Bone marrow (tissue), 2 donors: ENCODE measurements around the gene DNAH8.
"Not testable (repeated sequence)": the region's sequence is repeated elsewhere in the genome, so short reads cannot be mapped to it uniquely, and the experiment has no call there.

Source experiments
- DNase-seq, 2 donors: peaks; one replicate each; lab custom pipeline; 2025; lab: John Stamatoyannopoulos, UW

Gene DNAH8

GRCh38 chr6:38715016-38715689, at the start of gene DNAH8:
Gene DNAH8, plus strand, starts transcription at chr6:38715311. Its CDS starts 7,499 bp downstream, at chr6:38722810.
- DNase-seq = no peak

- DNase-seq = peak in 1 of 2 donors; percentile 48
Measured at GRCh38 chr6:38671885-38672467, 43.1 kb upstream of the DNAH8 start.

GRCh38 chr6:38673397-38674165, 41.5 kb upstream of the DNAH8 start:
- DNase-seq = peak in 1 of 2 donors; percentile 55

- DNase-seq = no peak
Measured at GRCh38 chr6:38676236-38676973, 38.7 kb upstream of the DNAH8 start.

- DNase-seq = no peak
Measured at GRCh38 chr6:38676974-38677544, 38.1 kb upstream of the DNAH8 start.

- DNase-seq = no peak
Measured at GRCh38 chr6:38678178-38678760, 36.8 kb upstream of the DNAH8 start.

GRCh38 chr6:38679668-38680067, 35.4 kb upstream of the DNAH8 start:
- DNase-seq = no peak

- DNase-seq = no peak
Measured at GRCh38 chr6:38681850-38682249, 33.3 kb upstream of the DNAH8 start.

- DNase-seq = no peak
Measured at GRCh38 chr6:38684237-38684636, 30.9 kb upstream of the DNAH8 start.

GRCh38 chr6:38684904-38685303, 30.2 kb upstream of the DNAH8 start:
- DNase-seq = no peak

- no peak for DNase-seq
Measured at GRCh38 chr6:38686270-38687042, 28.7 kb upstream of the DNAH8 start.

GRCh38 chr6:38687043-38687353, 28.1 kb upstream of the DNAH8 start:
- no peak for DNase-seq

GRCh38 chr6:38687549-38687948, 27.6 kb upstream of the DNAH8 start:
- DNase-seq = no peak

- DNase-seq = no peak
Measured at GRCh38 chr6:38688579-38689087, 26.5 kb upstream of the DNAH8 start.

- no peak for DNase-seq
Measured at GRCh38 chr6:38695227-38695900, 19.7 kb upstream of the DNAH8 start.

- DNase-seq = no peak
Measured at GRCh38 chr6:38695933-38696332, 19.2 kb upstream of the DNAH8 start.

GRCh38 chr6:38696345-38696744, 18.8 kb upstream of the DNAH8 start:
- DNase-seq = no peak

GRCh38 chr6:38697846-38698245, 17.3 kb upstream of the DNAH8 start:
- DNase-seq = no peak

GRCh38 chr6:38699702-38700101, 15.4 kb upstream of the DNAH8 start:
- DNase-seq = not testable (repeated sequence)

GRCh38 chr6:38701551-38701950, 13.6 kb upstream of the DNAH8 start:
- no peak for DNase-seq
